ENCODE results near the gene LPCAT4. TPM values are rescaled to one million over a fixed set of nuclear protein-coding genes. Genes with fewer than 3 reads are reported as not detected.
A peak's percentile ranks its signal among the peaks of the same experiment; 100 is the strongest.

Gene LPCAT4
- total and polyA plus RNA-seq, 2 of the 8 experiments (the other 6 are each of a cell fraction or from before 2014, with no cell fraction given), result 69.3 to 109 TPM

DNA sequence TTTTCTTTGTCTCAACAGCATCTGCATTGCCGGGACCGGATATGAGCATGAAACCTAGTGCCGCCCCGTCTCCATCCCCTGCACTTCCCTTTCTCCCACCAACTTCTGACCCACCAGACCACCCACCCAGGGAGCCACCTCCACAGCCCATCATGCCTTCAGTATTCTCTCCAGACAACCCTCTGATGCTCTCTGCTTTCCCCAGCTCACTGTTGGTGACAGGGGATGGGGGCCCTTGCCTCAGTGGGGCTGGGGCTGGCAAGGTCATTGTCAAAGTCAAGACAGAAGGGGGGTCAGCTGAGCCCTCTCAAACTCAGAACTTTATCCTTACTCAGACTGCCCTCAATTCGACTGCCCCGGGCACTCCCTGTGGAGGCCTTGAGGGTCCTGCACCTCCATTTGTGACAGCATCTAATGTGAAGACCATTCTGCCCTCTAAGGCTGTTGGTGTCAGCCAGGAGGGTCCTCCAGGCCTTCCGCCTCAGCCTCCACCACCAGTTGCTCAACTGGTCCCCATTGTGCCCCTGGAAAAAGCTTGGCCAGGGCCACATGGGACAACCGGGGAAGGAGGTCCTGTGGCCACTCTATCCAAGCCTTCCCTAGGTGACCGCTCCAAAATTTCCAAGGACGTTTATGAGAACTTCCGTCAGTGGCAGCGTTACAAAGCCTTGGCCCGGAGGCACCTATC lies 18.9 kb downstream of the LPCAT4 start:
- Histone ChIP-seq H3K79me1 (ENCODE audit: low read depth, low read length) (no peaks in the 10 kb centered on the region), H4K91ac (replicated peaks; ENCODE audit: insufficient read length, low read length) (no peak overlapping the region), H2BK20ac (ENCODE audit: low read length) (no peak overlapping the region), H2BK15ac (ENCODE audit: low read length) (no peak overlapping the region), H4K5ac (ENCODE audit: insufficient read length, low read depth, low read length) (no peak overlapping the region), H3K36me3 (ENCODE audit: control insufficient read depth in 2 of 4, insufficient read depth in 4 of 4, low read length in 3 of 4) (no peaks in the 10 kb centered on the region), H3K4me3 (ENCODE audit: extremely low read depth in 1 of 4, insufficient read depth in 2 of 4, low read depth in 3 of 4, low read length in 4 of 4) (no peak overlapping the region), H3K27ac (ENCODE audit: low read depth, low read length) (no peak overlapping the region), H2BK5ac (ENCODE audit: low read depth, low read length) (no peak overlapping the region), H3K9ac (replicated peaks in 1 of 4; ENCODE audit: extremely low read depth in 1 of 4, low read depth in 3 of 4, low read length in 3 of 4) (no peak overlapping the region), H2BK120ac (replicated peaks; ENCODE audit: low read depth, low read length) (no peak overlapping the region), H2AK5ac (ENCODE audit: low read depth, low read length) (no peak overlapping the region), H3K4ac (replicated peaks; ENCODE audit: insufficient read length, low read depth, low read length) (no peak overlapping the region), H3K27me3 (replicated peaks in 1 of 4; ENCODE audit: control insufficient read depth in 3 of 4, extremely low read depth in 1 of 4, insufficient read depth in 3 of 4, low read length in 3 of 4) (no peaks in the 10 kb centered on the region), H3K14ac (ENCODE audit: insufficient read length) (no peak overlapping the region), H3K23ac (ENCODE audit: insufficient read length) (no peak overlapping the region), H3K9me3 (ENCODE audit: insufficient read depth in 2 of 2, low read depth in 1 of 2, low read length in 1 of 2) (no peaks in the 10 kb centered on the region), H3K4me2 (ENCODE audit: insufficient read depth in 1 of 2, low read depth in 2 of 2, low read length in 2 of 2) (no peak overlapping the region), H3K18ac (ENCODE audit: extremely low read depth, low read length) (no peak overlapping the region), H3K56ac (replicated peaks; ENCODE audit: insufficient read length, low read depth, low read length) (no peak overlapping the region), H2BK12ac (ENCODE audit: low read depth, low read length) (no peak overlapping the region), H2AFZ (ENCODE audit: low read length) (no peak overlapping the region), H4K8ac (ENCODE audit: extremely low read depth, insufficient read depth, low read length) (no peak overlapping the region), H3K4me1 (replicated peaks in 1 of 4; ENCODE audit: control insufficient read depth in 3 of 4, insufficient read depth in 4 of 4, low read length in 3 of 4) (peaks cover 5 to 8% (median 6%) of the 10 kb centered on the region in 4 experiments; a peak in 6 of 7 replicates), H3K79me2 (ENCODE audit: control insufficient read depth in 1 of 2, insufficient read depth in 2 of 2, low read length in 2 of 2) (no peaks in the 10 kb centered on the region), H4K20me1 (replicated peaks in 1 of 2; ENCODE audit: control insufficient read depth in 1 of 2, insufficient read depth in 2 of 2, low read length in 2 of 2) (no peaks in the 10 kb centered on the region), H3K23me2 (ENCODE audit: low read depth, low read length) (no peaks in the 10 kb centered on the region)
- FAIRE-seq (no peak), DNase-seq (ENCODE audit: low read depth in 1 of 2, low spot score in 2 of 2) (peak in 1 of 2 experiments; percentile 37)
- WGBS, 2 experiments (ENCODE audit: extremely low coverage in 1 of 2, insufficient coverage in 1 of 2, insufficient read length in 1 of 2, insufficient replicate concordance in 2 of 2, low coverage in 1 of 2, low lambda C conversion rate in 2 of 2, missing lambda C conversion rate in 1 of 2), result 86% methylated on average over 13 of the region's 13 CpGs; no CpG with 5 or more reads in 1 of the 2 experiments
- CTCF ChIA-PET (ENCODE audit: partially characterized antibody), result interaction anchor here (0.7 to 1.3 kb wide), 2 partner anchors 10 to 12 kb away, joined by 3 to 4 read pairs; no protein-coding TSS in a partner anchor
- TF ChIP-seq NANOG (IDR thresholded peaks at IDR 0.05; ENCODE audit: insufficient read depth, low read depth, low read length, poor library complexity, severe bottlenecking) (no peak), TAF7 (optimal IDR thresholded peaks at IDR 0.05; ENCODE audit: borderline replicate concordance, low read depth, low read length) (no peak), MAFK (IDR thresholded peaks at IDR 0.05; ENCODE audit: low read depth, low read length) (no peak), CBX8 (IDR thresholded peaks at IDR 0.05; ENCODE audit: borderline replicate concordance, low read depth, low read length) (no peak), SUZ12 (IDR thresholded peaks at IDR 0.05; ENCODE audit: low read length) (no peak), GABPA (IDR thresholded peaks at IDR 0.05; ENCODE audit: borderline replicate concordance, insufficient read depth, low read length) (no peak), BRCA1 (IDR thresholded peaks at IDR 0.05; ENCODE audit: low read depth, low read length) (no peak)
- TF ChIP-seq, protein P1, sequence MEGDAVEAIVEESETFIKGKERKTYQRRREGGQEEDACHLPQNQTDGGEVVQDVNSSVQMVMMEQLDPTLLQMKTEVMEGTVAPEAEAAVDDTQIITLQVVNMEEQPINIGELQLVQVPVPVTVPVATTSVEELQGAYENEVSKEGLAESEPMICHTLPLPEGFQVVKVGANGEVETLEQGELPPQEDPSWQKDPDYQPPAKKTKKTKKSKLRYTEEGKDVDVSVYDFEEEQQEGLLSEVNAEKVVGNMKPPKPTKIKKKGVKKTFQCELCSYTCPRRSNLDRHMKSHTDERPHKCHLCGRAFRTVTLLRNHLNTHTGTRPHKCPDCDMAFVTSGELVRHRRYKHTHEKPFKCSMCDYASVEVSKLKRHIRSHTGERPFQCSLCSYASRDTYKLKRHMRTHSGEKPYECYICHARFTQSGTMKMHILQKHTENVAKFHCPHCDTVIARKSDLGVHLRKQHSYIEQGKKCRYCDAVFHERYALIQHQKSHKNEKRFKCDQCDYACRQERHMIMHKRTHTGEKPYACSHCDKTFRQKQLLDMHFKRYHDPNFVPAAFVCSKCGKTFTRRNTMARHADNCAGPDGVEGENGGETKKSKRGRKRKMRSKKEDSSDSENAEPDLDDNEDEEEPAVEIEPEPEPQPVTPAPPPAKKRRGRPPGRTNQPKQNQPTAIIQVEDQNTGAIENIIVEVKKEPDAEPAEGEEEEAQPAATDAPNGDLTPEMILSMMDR (IDR thresholded peaks at IDR 0.05; ENCODE audit: control extremely low read depth in 1 of 3, insufficient read depth in 1 of 3, low read depth in 1 of 3, low read length in 3 of 3), result no peak
- POLR2A ChIA-PET (ENCODE audit: partially characterized antibody), result interaction anchor here (0.9 to 1.5 kb wide), 2 partner anchors 10 to 13 kb away, joined by 3 to 4 read pairs; partner anchors contain the start of gene SLC12A6

Data from H1 (cell line).